ENCODE data around the gene TDP1. TPM values are rescaled to one million over a fixed set of nuclear protein-coding genes. Genes with fewer than 3 reads are reported as not detected.

TDP1 gene
- total RNA-seq, 1 experiment from 2014 or later = 42.9 TPM

DNA sequence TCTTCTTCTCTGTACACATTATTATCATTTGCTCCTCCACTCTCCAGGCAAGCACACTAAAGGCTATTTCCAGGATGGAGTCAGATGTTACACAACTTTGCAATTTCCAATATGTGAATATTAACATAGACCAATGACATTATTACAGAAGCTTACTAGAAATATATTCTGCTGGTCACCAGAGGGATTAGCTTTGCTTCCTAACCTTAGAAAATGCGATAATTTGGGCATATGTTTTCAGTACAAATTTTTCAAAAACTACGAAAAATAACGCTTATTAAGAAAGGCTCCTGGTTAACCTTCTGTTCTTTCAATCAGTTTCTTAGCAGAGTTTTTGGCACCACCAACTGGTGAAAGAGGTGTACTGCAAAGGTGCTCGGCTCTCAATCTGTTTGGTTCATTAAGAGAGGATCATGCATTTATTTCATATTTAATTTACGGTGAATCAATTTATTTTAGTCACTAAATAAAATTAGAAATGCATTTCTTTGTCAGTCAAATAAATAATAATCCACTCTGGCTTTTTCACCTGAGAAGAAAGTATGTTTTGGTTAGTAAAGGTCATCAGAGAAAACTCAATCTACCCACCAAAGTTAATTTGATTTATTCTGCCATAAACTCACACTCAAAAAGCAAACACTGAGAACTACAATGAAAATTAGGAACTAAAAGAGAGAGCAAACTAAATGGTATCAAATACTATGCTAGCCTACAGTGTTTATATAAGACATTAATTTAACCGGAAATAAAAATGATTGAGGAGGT, 40.4 kb upstream of the TDP1 start:
- Histone ChIP-seq H3K9ac (ENCODE audit: low read length) (0 out of 2 replicates have a peak overlapping the region, but pooled peaks have one; percentile 19), H3K4me1 (ENCODE audit: insufficient read depth, low read length) (peaks cover 45% of the 10 kb centered on the region), H3K4me2 (ENCODE audit: low read length) (peak overlapping the region; percentile 48), H3K9me2 (replicated peaks; ENCODE audit: low read length) (no peaks in the 10 kb centered on the region), H4K20me1 (ENCODE audit: low read length) (no peaks in the 10 kb centered on the region), H3K27me3 (ENCODE audit: low read length) (no peaks in the 10 kb centered on the region), H3K4me3 (ENCODE audit: low read length) (no peak overlapping the region), H2AFZ (ENCODE audit: low read length) (peak overlapping the region; percentile 20; the same call in 1 of the 2 replicates), H3K27ac (ENCODE audit: low read length) (peak overlapping the region; percentile 81; the same call in 1 of the 2 replicates), H3K79me2 (ENCODE audit: low read length) (no peaks in the 10 kb centered on the region), H3K9me3 (ENCODE audit: low read length) (no peaks in the 10 kb centered on the region), H3F3A (ENCODE audit: low read length, unreplicated experiment) (no peaks in the 10 kb centered on the region), H3K36me3 (ENCODE audit: low read depth, low read length) (no peaks in the 10 kb centered on the region)
- DNase-seq (peak; percentile 86), ATAC-seq (no peak)
- intact Hi-C loops (cut with micrococcal nuclease) = loop anchor here (1.0 to 10.0 kb wide), 6 partner anchors 58 to 875 kb away; partner anchors contain the start of gene FOXN3
- BruUV-seq (replicated peaks) = no TSS peak
- TF ChIP-seq EZH2 (IDR thresholded peaks at IDR 0.05; ENCODE audit: low read length, unreplicated experiment) (no peak), EZH2phosphoT487 (IDR thresholded peaks at IDR 0.05; ENCODE audit: borderline replicate concordance, low read length) (no peak), CTCF (conservative IDR thresholded peaks at IDR 0.05; ENCODE audit: low read depth, low read length) (peak; percentile 92)
- ChIA-PET POLR2A (ENCODE audit: unreplicated experiment) (no interaction called here), CTCF (no interaction called here)

DNA sequence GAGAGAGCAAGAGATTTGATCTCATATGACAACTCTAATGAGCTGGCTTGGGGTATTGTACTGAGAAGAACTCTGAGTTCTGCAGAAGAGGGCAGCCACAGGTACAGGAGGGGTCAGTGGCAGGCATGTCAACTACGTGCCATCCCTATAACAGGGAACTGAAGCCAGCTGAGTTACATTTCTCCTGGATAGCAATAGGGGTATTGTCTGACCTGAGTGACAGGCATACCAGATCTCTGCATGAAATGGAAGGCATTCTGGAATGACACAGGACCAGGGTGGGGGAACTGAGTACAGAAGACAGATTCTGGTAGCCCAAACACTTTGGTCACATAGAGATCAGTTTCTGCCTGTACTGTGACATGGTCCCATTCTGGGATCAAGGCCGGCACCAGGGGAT, 37.0 kb upstream of the TDP1 start:
- Histone ChIP-seq H3K4me3 (ENCODE audit: low read length) (no peak overlapping the region), H3K9me2 (replicated peaks; ENCODE audit: low read length) (no peaks in the 10 kb centered on the region), H3K27me3 (ENCODE audit: low read length) (no peaks in the 10 kb centered on the region), H3K9me3 (ENCODE audit: low read length) (no peaks in the 10 kb centered on the region), H3K4me1 (ENCODE audit: insufficient read depth, low read length) (peaks cover 46% of the 10 kb centered on the region), H4K20me1 (ENCODE audit: low read length) (no peaks in the 10 kb centered on the region), H3F3A (ENCODE audit: low read length, unreplicated experiment) (no peaks in the 10 kb centered on the region), H3K36me3 (ENCODE audit: low read depth, low read length) (no peaks in the 10 kb centered on the region), H3K79me2 (ENCODE audit: low read length) (no peaks in the 10 kb centered on the region), H3K9ac (ENCODE audit: low read length) (no peak overlapping the region), H3K27ac (ENCODE audit: low read length) (no peak overlapping the region), H2AFZ (ENCODE audit: low read length) (no peak overlapping the region), H3K4me2 (ENCODE audit: low read length) (no peak overlapping the region)
- DNase-seq (no peak), ATAC-seq (no peak)
- ChIA-PET POLR2A (ENCODE audit: unreplicated experiment) (no interaction called here), CTCF (no interaction called here)
- intact Hi-C loops (cut with micrococcal nuclease) = loop anchor here (5.0 to 10.0 kb wide), 4 partner anchors 144 to 614 kb away; partner anchors contain the start of gene FOXN3
- no TSS peak for BruUV-seq (replicated peaks)
- TF ChIP-seq CTCF (conservative IDR thresholded peaks at IDR 0.05; ENCODE audit: low read depth, low read length) (no peak), EZH2 (IDR thresholded peaks at IDR 0.05; ENCODE audit: low read length, unreplicated experiment) (no peak), EZH2phosphoT487 (IDR thresholded peaks at IDR 0.05; ENCODE audit: borderline replicate concordance, low read length) (no peak)

GRCh38 chr14:89920056-89920455, 35.7 kb upstream of the TDP1 start:
- H4K20me1 ChIP-seq (ENCODE audit: low read length) = no peaks in the 10 kb centered on the region
- H3K9me2 ChIP-seq (replicated peaks; ENCODE audit: low read length) = no peaks in the 10 kb centered on the region
- no TSS peak for BruUV-seq (replicated peaks)
- no peak overlapping the region for H2AFZ ChIP-seq (ENCODE audit: low read length)
- no peaks in the 10 kb centered on the region for H3K36me3 ChIP-seq (ENCODE audit: low read depth, low read length)
- no peak overlapping the region for H3K9ac ChIP-seq (ENCODE audit: low read length)
- no peaks in the 10 kb centered on the region for H3K9me3 ChIP-seq (ENCODE audit: low read length)
- H3K4me3 ChIP-seq (ENCODE audit: low read length) = no peak overlapping the region
- ATAC-seq = no peak
- H3K27ac ChIP-seq (ENCODE audit: low read length) = no peak overlapping the region
- intact Hi-C loops (cut with micrococcal nuclease) = no loop called here
- H3K79me2 ChIP-seq (ENCODE audit: low read length) = no peaks in the 10 kb centered on the region
- H3K27me3 ChIP-seq (ENCODE audit: low read length) = no peaks in the 10 kb centered on the region
- TF ChIP-seq CTCF (conservative IDR thresholded peaks at IDR 0.05; ENCODE audit: low read depth, low read length) (no peak), EZH2 (IDR thresholded peaks at IDR 0.05; ENCODE audit: low read length, unreplicated experiment) (no peak), EZH2phosphoT487 (IDR thresholded peaks at IDR 0.05; ENCODE audit: borderline replicate concordance, low read length) (no peak)
- no peak overlapping the region for H3K4me2 ChIP-seq (ENCODE audit: low read length)
- H3K4me1 ChIP-seq (ENCODE audit: insufficient read depth, low read length) = peaks cover 44% of the 10 kb centered on the region
- ChIA-PET POLR2A (ENCODE audit: unreplicated experiment) (no interaction called here), CTCF (no interaction called here)
- DNase-seq = no peak
- H3F3A ChIP-seq (ENCODE audit: low read length, unreplicated experiment) = no peaks in the 10 kb centered on the region

All from PC-3 (cell line).